Trophoblast cell (in vitro differentiated cells and primary cell): ENCODE data around the gene ATP6V0A1.

Experiments used
- DNase-seq, 2 donors: peaks; one replicate each; pipeline ENCODE4 v3.0.0-alpha.2; 2016
- H2AFZ ChIP-seq: 2 replicates; pipeline ENCODE4 v1.6.1; 2013; ENCODE audit warnings: low read length, moderate library complexity, mild to moderate bottlenecking; ENCODE audit not compliant: insufficient read depth, poor library complexity
- H2AK5ac ChIP-seq: 2 replicates; pipeline ENCODE4 v1.6.1; 2013; ENCODE audit warnings: mild to moderate bottlenecking, low read length
- H2BK120ac ChIP-seq: 2 replicates; pipeline ENCODE4 v1.6.1; 2013; ENCODE audit warnings: low read length, mild to moderate bottlenecking, moderate library complexity; ENCODE audit not compliant: insufficient read depth, poor library complexity
- H2BK12ac ChIP-seq: 2 replicates; pipeline ENCODE4 v1.6.1; 2013; ENCODE audit warnings: mild to moderate bottlenecking, low read length, moderate library complexity
- H2BK5ac ChIP-seq: 2 replicates; pipeline ENCODE4 v1.6.1; 2013; ENCODE audit warnings: low read length, low read depth, moderate library complexity, mild to moderate bottlenecking; ENCODE audit not compliant: poor library complexity
- H3K14ac ChIP-seq: 2 replicates; pipeline ENCODE4 v1.6.1; 2013; ENCODE audit warnings: mild to moderate bottlenecking, low read length
- H3K18ac ChIP-seq: 2 replicates; pipeline ENCODE4 v1.6.1; 2013; ENCODE audit warnings: mild to moderate bottlenecking, low read length
- H3K23ac ChIP-seq: 2 replicates; pipeline ENCODE4 v1.6.1; 2013; ENCODE audit warnings: low read length
- H3K27ac ChIP-seq: 2 replicates; pipeline ENCODE4 v1.5.1; 2013; ENCODE audit warnings: low read depth, mild to moderate bottlenecking, inconsistent platforms, low read length, moderate library complexity
- H3K27me3 ChIP-seq: 2 replicates; pipeline ENCODE4 v1.6.1; 2013; ENCODE audit warnings: inconsistent platforms, mild to moderate bottlenecking, low read length, moderate library complexity; ENCODE audit not compliant: insufficient read depth
- H3K36me3 ChIP-seq, 2 experiments: 1 replicate in 1 of 2; 2 replicates in 1 of 2; pipeline ENCODE4 v1.6.1; 2013; ENCODE audit warnings: low read length in 2 of 2, mild to moderate bottlenecking in 2 of 2, moderate library complexity in 1 of 2; ENCODE audit not compliant: insufficient read depth in 2 of 2, control insufficient read depth in 1 of 2
- H3K4ac ChIP-seq: 2 replicates; pipeline ENCODE4 v1.6.1; 2013; ENCODE audit warnings: low read depth, mild to moderate bottlenecking, low read length, moderate library complexity
- H3K4me1 ChIP-seq, 2 experiments: 1 replicate in 1 of 2; 2 replicates in 1 of 2; pipeline ENCODE4 v1.6.1; 2013; ENCODE audit warnings: low read length in 2 of 2, mild to moderate bottlenecking in 2 of 2, moderate library complexity in 1 of 2; ENCODE audit not compliant: insufficient read depth in 2 of 2, control insufficient read depth in 1 of 2
- H3K4me2 ChIP-seq: 2 replicates; pipeline ENCODE4 v1.6.1; 2013; ENCODE audit warnings: inconsistent platforms, mild to moderate bottlenecking, low read length, moderate library complexity
- H3K4me3 ChIP-seq: 2 replicates; pipeline ENCODE4 v1.5.1; 2013; ENCODE audit warnings: mild to moderate bottlenecking, low read depth, low read length, inconsistent platforms
- H3K79me1 ChIP-seq: one replicate; pipeline ENCODE4 v1.6.1; 2013; ENCODE audit warnings: low read length
- H3K79me2 ChIP-seq: 2 replicates; pipeline ENCODE4 v1.6.1; 2013; ENCODE audit warnings: low read length, mild to moderate bottlenecking; ENCODE audit not compliant: control insufficient read depth, insufficient read depth, poor library complexity
- H3K9ac ChIP-seq: 2 replicates; pipeline ENCODE4 v1.6.1; 2013; ENCODE audit warnings: mild to moderate bottlenecking, low read length
- H3K9me3 ChIP-seq: 2 replicates; pipeline ENCODE4 v1.6.1; 2013; ENCODE audit warnings: low read depth, mild to moderate bottlenecking, control low read depth, inconsistent platforms, low read length; ENCODE audit not compliant: insufficient read depth
- H4K12ac ChIP-seq: 2 replicates; pipeline ENCODE4 v1.6.1; 2013; ENCODE audit warnings: low read depth, mild to moderate bottlenecking, low read length, moderate library complexity
- H4K8ac ChIP-seq: 2 replicates; pipeline ENCODE4 v1.6.1; 2013; ENCODE audit warnings: low read depth, mild to moderate bottlenecking, low read length, moderate library complexity
- H4K91ac ChIP-seq: one replicate; pipeline ENCODE4 v1.6.1; 2013; ENCODE audit warnings: low read depth, mild to moderate bottlenecking, low read length, moderate library complexity
- WGBS: extraction: QIAGEN DNeasy Blood & Tissue Kit; methylation state at CpG from one replicate; pipeline ENCODE4 v1.1.7; 2013; ENCODE audit warnings: missing lambda C conversion rate; ENCODE audit not compliant: insufficient read length, insufficient coverage; ENCODE audit errors: extremely low coverage; 5-methylcytosine and 5-hydroxymethylcytosine counted together

Gene ATP6V0A1

DNA sequence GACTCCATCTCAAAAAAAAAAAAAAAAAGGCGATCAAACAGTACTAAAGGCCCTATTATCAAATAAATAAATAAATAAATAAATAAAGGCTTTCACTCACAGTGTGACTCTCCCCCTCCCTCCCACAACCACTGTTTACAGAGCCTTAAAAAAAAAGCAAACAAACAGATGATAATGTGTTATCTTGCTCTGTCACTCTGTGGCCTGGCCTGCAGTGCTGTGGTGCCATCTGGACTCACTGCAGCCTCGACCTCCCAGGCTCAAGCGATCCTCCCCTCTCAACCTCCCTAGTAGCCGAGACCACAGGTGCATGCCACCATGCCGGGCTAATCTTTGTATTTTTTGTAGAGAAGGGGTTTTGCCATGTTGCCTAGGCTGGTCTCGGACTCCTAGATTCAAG is 69.3 kb downstream of the ATP6V0A1 start:
- Histone ChIP-seq H2BK120ac (no peak overlapping the region), H3K9ac (no peak overlapping the region)

DNA sequence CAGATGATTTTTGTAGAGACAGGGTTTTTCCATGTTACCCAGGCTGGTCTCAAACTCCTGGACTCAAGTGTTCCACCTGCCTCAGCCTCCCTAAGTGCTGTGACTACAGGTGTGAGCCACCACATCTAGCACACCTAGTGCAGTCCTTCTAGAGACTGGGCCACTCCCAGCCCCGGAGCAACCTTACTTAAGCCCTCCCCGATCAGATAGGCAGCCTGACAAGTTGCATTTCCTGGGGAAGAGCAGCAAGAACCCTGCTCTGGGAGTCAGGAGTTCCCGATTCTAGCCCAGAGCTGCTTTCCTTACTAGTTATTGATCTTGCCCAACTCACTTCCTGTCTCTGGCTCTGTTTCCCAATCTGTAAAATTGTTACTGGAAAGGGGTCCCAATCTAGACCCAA is 70.4 kb downstream of the ATP6V0A1 start:
- Histone ChIP-seq H4K8ac (no peak overlapping the region), H2BK120ac (no peak overlapping the region), H4K91ac (no peak overlapping the region)

More for the DNA sequence above, 69.3 kb downstream of the ATP6V0A1 start:
- no peak overlapping the region for H3K27ac ChIP-seq
- H4K12ac ChIP-seq, result no peak overlapping the region
- no peak overlapping the region for H3K14ac ChIP-seq
- H3K4me2 ChIP-seq, result no peak overlapping the region
- peaks cover 2% of the 10 kb centered on the region for H3K9me3 ChIP-seq
- H3K36me3 ChIP-seq, result no peaks in the 10 kb centered on the region
- peaks cover 3 to 5% of the 10 kb centered on the region in 2 experiments for H3K4me1 ChIP-seq
- no peak overlapping the region for H2AFZ ChIP-seq
- H3K27me3 ChIP-seq, result no peaks in the 10 kb centered on the region
- no peak overlapping the region for H4K91ac ChIP-seq
- WGBS, result no CpG with 5 or more reads among the region's 6 CpGs
- H3K18ac ChIP-seq, result no peak overlapping the region
- no peak overlapping the region for H2AK5ac ChIP-seq
- DNase-seq, result no peak
- no peak overlapping the region for H3K4me3 ChIP-seq
- H3K4ac ChIP-seq, result no peak overlapping the region
- no peaks in the 10 kb centered on the region for H3K79me2 ChIP-seq
- peaks cover 7% of the 10 kb centered on the region for H3K79me1 ChIP-seq
- H4K8ac ChIP-seq, result no peak overlapping the region
- H2BK5ac ChIP-seq, result no peak overlapping the region
- H3K23ac ChIP-seq, result no peak overlapping the region
- H2BK12ac ChIP-seq, result no peak overlapping the region

DNA sequence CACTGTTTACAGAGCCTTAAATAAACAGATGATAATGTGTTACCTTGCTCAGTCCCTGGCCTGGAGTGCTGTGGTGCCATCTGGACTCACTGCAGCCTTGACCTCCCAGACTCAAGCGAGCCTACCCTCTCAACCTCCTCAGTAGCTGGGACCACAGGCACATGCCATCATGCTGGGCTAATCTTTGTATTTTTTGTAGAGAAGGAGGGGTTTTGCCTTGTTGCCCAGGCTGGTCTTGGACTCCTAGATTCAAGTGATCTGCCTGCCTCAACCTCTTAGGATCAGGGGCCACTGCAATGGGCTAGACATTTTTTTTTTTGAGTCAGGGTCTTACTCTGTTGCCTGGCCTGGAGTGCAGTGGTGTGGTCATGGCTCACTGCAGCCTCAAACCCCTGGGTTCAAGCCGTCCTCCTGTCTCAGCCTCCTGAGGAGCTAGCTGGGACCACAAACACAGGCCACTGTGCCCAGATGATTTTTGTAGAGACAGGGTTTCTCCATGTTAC is 72.3 kb downstream of the ATP6V0A1 start:
- Histone ChIP-seq H4K12ac (no peak overlapping the region), H3K9ac (no peak overlapping the region), H3K79me2 (no peaks in the 10 kb centered on the region), H2BK12ac (peak overlapping the region; percentile 19), H2BK120ac (no peak overlapping the region), H4K91ac (no peak overlapping the region), H3K27ac (no peak overlapping the region), H3K23ac (no peak overlapping the region), H2AFZ (no peak overlapping the region), H3K4ac (no peak overlapping the region), H3K4me2 (no peak overlapping the region), H3K79me1 (peaks cover 9% of the 10 kb centered on the region), H2AK5ac (no peak overlapping the region), H3K36me3 (no peaks in the 10 kb centered on the region), H2BK5ac (no peak overlapping the region), H3K4me1 (peaks cover 0 to 6% of the 10 kb centered on the region in 2 experiments), H3K9me3 (peaks cover 2% of the 10 kb centered on the region), H3K4me3 (no peak overlapping the region), H3K18ac (no peak overlapping the region), H4K8ac (no peak overlapping the region), H3K14ac (no peak overlapping the region), H3K27me3 (no peaks in the 10 kb centered on the region)
- WGBS, result no CpG with 5 or more reads among the region's 2 CpGs
- no peak for DNase-seq

More for the DNA sequence above, 70.4 kb downstream of the ATP6V0A1 start:
- Histone ChIP-seq H3K9me3 (peaks cover 2% of the 10 kb centered on the region), H3K27me3 (no peaks in the 10 kb centered on the region), H3K36me3 (no peaks in the 10 kb centered on the region), H2AFZ (no peak overlapping the region), H4K12ac (no peak overlapping the region), H3K14ac (no peak overlapping the region), H3K4me1 (peaks cover 0 to 2% of the 10 kb centered on the region in 2 experiments), H2AK5ac (no peak overlapping the region), H3K79me1 (peaks cover 5% of the 10 kb centered on the region), H3K4ac (no peak overlapping the region), H3K79me2 (no peaks in the 10 kb centered on the region), H3K9ac (no peak overlapping the region), H3K23ac (no peak overlapping the region), H3K4me3 (no peak overlapping the region), H3K4me2 (no peak overlapping the region), H2BK5ac (no peak overlapping the region), H3K27ac (no peak overlapping the region), H3K18ac (no peak overlapping the region), H2BK12ac (no peak overlapping the region)
- no CpG with 5 or more reads among the region's 3 CpGs for WGBS
- peak; percentile 84 to 85 for DNase-seq

DNA sequence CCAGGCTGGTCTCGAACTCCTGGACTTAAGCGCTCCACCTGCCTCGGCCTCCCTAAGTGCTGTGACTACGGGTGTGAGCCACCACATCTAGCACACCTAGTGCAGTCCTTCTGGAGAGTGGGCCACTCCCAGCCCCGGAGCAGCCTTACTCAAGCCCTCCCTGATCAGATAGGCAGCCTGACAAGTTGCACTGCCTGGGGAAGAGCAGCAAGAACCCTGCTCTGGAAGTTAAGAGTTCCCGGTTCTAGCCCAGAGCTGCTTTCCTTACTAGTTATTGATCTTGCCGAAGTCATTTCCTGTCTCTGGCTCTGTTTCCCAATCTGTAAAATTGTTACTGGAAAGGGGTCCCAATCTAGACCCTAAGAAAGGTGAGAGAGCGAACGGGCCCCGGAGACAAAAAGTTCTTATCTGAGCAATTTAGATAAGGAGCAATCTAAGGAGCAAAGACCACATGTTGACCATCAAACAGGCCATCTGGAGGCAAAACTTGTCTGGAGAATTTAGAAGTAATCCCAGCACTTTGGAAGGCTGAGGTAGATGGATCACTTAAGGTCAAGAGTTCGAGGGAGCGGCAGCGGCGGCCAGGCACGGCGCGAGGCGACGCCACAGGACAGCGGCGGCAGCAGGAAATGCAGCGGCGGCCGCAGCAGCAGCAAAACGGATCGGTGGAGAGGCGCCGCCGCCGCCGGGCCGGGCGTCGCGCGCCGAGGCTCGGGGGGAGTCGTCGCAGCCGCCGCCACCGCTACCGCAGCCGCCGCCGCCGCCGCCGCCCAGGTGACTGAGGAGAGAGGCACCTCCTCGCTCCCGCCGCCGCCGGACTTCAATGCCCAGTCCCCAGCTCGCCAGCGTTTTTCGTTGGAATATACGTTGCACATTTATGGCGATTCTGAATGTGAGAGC is 73.0 kb downstream of the ATP6V0A1 start:
- Histone ChIP-seq H4K91ac (peak overlapping the region; percentile 91), H3K36me3 (no peaks in the 10 kb centered on the region), H3K4me2 (peak overlapping the region; percentile 61), H4K12ac (peak overlapping the region; percentile 23), H3K9me3 (peaks cover 2% of the 10 kb centered on the region), H3K27ac (peak overlapping the region; percentile 33), H3K4me1 (peaks cover under 1 to 7% of the 10 kb centered on the region in 2 experiments), H2BK120ac (peak overlapping the region; percentile 85), H2AFZ (peak overlapping the region; percentile 67), H3K14ac (peak overlapping the region; percentile 91), H3K79me2 (peaks cover 2% of the 10 kb centered on the region), H3K4me3 (no peak overlapping the region), H3K79me1 (peaks cover 13% of the 10 kb centered on the region), H3K23ac (no peak overlapping the region), H3K27me3 (no peaks in the 10 kb centered on the region), H3K4ac (peak overlapping the region; percentile 44), H4K8ac (peak overlapping the region; percentile 77), H2BK5ac (peak overlapping the region; percentile 62), H2AK5ac (no peak overlapping the region), H3K9ac (no peak overlapping the region), H2BK12ac (peak overlapping the region; percentile 81), H3K18ac (peak overlapping the region; percentile 56)
- peak; percentile 82 to 90 for DNase-seq
- WGBS, result no CpG with 5 or more reads among the region's 60 CpGs
